Skin of body (tissue), 2 donors: ENCODE data around the gene XRCC3. TPM values are rescaled to one million over a fixed set of nuclear protein-coding genes. Genes with fewer than 3 reads are reported as not detected.
A peak's percentile ranks its signal among the peaks of the same experiment; 100 is the strongest.
"Not testable (repeated sequence)": the region's sequence is repeated elsewhere in the genome, so short reads cannot be mapped to it uniquely, and the experiment has no call there.

ENCODE experiments used
- DNase-seq: peaks from one replicate; lab custom pipeline; 2025; lab: John Stamatoyannopoulos, UW
- total RNA-seq: library from RNA; depleted of rRNA; stranded (reverse); fragments of >200 nt; gene quantifications from one replicate; pipeline ENCODE4 v1.2.3, GENCODE V29; 2014

Gene XRCC3
- total RNA-seq, 1 donor from 2014 or later = 6.7 TPM

DNA sequence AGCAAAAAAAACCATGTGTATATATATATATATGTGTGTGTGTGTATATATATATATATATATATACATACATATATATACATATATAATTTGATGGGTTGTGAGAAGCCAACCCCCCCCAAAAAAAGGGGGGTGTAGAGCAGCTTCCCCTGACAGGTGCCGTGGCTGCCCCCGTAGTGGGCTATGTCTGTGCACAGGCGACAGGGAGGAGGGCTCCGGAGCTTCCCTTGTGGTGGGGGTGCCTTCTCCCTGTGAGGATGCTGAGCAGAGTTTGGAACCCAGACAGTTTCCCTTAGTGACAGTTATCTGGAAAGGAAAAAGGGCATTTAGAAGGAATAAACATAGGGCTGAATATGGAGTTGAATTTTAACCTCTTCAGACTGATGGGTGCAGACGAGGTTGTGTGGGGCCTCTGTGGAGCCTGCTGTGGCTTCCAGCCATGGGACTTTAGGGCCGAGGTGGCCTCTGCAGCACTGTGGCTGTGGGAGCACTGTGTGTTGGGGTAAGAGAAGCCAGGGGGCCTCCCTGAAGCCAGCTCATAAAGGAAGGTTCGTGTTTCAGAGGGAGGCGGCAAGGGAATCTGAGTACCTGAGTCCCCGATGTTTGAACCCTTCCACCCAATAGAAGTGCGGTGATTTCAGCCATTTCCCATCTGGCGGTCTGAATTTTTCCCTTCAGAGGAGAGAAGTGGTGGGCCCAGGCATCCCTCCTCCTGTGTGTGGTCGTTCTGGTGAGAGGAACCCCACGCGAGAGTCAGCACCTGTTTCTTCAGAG is 19.8 kb downstream of the XRCC3 start:
- no peak for DNase-seq

DNA sequence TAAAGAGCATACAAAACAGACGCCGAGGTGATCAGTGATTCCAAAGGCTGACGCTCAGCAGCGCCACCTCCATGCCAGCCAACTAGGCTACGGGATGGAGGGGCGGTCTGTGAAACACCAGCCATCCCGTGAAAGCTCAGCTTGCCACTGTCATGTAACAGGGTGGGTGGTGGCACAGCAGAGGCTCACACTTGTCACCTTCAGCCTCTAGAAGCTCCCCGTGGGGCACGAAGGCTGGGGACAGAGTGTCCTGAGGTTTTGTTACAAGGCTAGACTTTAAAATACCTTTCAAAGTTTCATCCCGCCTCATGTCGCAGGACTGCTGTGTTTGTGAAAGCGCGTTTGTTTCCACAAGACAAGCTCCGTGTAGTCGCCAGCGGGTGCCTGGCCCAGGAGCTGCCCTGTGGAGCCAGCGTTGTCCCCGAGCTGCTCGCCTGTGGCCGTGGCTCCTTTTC is 20.7 kb downstream of the XRCC3 start:
- DNase-seq = no peak

DNA sequence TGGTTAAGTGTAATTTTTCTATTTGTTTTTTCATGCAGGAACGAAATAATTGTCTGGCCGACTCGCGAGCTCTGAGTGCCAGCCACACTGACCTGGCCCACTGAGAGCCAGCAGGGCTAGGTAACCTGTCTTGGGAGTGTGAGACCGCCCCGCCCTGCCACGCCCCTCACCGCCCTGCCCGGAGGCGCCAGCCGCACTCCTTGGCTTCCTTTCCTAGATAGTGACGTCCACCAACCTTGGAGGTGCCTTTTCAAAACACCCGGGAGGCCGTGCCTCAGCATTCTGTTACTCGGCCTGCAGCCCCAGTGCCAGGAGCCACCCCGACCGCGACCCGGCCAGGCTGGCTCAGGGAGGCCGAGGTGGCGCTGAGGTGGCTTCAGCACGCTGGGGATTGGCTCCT is 21.7 kb downstream of the XRCC3 start:
- no peak for DNase-seq

- no peak for DNase-seq
Observed at GRCh38 chr14:103692871-103693270, 22.4 kb downstream of the XRCC3 start.

DNA sequence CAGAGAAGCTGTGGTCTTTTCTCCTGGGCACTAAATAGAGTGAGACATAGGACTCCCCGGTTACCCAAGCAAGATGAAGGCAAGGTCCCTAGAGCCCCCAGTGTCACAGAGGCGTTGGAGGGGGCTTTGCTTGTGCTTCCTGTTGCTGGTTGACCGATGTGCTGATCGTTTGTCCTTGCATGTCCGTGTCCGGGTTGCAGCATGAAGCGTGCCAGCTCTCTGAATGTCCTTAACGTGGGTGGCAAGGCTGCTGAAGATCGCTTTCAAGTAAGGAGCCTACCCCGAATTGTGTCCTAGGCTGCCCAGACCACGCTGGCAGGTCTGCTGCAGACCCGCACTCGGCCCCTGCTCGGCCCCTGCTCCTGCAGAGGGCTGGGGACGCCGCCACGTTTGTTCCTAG is 23.1 kb downstream of the XRCC3 start:
- DNase-seq = no peak

DNA sequence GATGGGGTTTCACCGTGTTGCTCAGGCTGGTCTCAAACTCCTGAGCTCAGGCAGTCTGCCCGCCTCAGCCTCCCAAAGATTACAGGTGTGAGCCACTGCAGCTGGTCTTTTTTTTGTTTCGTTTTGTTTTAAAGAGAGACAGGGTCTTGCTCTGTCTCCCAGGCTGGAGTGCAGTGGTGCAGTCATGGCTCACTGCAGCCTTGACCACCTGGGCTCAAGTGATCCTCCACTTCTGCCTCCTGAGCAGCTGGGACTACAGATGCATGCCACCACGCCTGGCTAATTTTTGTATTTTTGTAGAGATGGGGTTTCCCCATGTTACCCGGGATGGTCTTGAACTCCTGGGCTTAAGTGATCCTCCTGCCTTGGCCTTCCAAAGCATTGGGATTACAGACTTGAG is 23.6 kb downstream of the XRCC3 start:
- DNase-seq = not testable (repeated sequence)

DNA sequence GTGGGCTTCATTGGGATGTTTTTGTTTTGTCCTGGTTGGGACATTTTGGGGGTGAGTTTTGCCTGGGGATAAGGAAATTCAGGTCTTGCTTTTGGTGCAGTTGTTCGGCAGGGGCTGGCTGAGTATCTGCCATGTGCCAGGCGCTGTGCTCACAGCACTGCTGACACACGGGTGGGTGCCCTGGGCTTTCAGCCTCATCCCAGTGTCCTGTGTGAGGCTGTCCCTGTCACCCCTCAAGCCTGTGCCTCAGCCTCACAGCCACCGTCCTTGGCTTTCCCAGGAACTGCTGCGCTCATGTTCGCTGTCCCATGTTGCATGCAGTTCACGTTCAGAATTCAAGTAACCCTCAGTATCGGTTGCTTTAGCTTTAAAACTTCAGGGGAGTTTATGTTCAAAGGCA is 24.9 kb downstream of the XRCC3 start:
- DNase-seq = no peak

DNA sequence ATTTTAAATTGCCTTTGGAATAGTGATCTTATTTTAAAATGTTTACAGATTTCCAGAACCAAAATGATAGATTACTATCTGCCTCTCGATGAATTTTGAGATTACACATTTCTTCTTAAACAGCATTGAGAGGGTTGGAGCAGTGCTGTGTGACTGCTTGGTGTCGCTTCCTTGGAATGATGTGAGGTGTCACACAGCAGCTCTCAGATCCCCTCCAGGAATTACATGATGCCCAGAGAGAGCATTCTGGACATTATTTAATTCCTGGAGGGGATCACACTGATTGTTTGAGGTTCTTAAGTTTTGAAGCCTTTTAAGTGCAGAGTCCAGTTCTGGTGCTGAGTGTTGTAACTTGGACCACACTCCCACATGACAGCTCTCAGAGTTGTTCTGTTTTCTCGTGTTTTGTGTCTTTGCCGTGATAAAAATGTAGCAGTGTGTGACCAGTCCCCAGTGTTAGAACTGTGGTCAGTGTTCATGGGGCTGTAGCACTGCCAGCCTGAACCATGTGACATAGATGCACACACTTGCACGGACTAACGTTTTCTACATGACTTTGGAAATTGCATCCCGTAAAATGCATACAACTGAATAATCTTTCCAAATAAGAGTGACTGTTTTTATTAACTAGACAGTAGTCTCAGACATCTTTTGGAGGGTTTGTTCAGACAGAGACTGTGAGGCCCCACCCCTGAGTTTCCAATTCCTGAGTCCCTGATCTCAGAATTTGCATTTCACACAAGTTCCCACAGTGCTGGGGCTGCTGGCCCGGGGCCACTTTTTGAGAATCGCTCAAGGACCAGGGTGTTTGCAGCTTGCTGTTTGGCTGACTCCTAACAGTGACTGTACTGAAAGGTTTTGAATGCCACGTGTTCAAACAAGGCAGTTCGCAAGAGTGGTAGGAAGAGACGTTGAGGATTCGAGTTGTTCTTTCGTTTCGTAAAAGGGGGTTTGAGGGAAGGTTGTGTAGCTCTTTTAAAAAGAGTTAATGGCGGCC is 26.0 kb downstream of the XRCC3 start:
- peak; percentile 19 for DNase-seq

GRCh38 chr14:103688441-103688840 is 26.8 kb downstream of the XRCC3 start:
- no peak for DNase-seq

- no peak for DNase-seq
Observed at GRCh38 chr14:103687712-103688111, 27.5 kb downstream of the XRCC3 start.

- no peak for DNase-seq
Observed at GRCh38 chr14:103686831-103687485, 28.3 kb downstream of the XRCC3 start.

DNA sequence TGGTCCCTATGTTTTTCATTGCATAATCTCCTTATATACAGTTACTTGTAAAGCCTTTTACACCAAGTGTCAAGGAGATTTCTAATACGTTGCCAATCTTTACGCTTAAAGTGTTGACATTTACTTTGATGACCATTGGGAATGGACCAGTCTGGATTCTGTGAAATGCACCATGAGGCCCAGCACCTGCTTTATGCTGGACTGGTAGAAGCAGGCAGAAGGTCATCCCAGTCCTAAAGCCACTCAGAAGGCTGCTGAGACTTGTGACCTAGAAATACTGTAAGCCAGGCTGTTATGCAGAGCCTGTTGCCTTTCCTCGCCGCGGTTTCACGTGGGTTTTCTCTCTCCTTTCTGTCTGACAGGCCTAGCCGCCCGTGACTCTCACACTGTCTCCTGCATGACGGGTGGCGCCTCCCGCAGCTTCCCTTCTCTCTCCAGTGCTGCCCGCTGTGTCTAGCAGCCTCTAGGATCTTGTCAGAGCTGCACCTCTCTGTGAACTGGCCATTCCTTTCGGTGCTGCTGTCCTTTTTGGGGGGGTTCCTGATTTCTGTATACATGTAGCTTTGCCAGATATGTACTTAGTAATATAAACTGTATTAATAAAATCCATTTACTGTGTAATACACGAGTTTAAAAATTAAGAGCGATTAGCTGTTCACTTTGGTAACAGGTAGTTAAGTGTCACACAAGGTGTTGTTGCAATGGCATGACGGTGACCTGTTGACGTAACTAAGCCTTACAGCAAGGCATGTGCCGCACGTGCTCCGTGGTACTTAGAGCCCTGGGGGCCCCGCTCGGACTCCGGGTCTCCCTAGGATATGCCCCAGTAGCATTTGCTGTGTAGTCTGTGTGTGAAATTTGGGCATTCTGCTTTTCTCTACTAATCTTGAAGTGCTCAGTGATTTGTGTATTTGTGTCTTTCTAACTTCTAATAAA is 29.7 kb downstream of the XRCC3 start:
- DNase-seq = no peak

DNA sequence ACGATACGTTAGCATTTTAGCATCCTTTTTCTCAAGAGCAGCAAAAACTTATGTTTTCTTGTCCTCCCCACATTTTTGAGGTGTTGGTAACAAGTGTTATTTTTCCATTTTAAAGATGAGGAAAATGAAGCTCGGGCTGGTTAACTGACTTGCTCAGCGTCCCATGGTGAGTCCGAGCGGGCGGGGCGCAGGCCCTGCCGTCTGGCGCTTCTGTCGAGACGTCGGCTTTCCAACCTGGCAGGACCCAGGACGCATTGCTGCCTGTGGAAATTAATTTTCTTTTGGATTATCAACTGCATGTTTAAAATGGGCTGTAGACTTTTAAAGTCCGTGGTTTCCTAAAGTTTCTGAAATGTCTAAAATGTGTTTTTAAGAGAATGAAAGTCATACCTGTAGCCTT is 30.4 kb downstream of the XRCC3 start:
- DNase-seq = no peak

DNA sequence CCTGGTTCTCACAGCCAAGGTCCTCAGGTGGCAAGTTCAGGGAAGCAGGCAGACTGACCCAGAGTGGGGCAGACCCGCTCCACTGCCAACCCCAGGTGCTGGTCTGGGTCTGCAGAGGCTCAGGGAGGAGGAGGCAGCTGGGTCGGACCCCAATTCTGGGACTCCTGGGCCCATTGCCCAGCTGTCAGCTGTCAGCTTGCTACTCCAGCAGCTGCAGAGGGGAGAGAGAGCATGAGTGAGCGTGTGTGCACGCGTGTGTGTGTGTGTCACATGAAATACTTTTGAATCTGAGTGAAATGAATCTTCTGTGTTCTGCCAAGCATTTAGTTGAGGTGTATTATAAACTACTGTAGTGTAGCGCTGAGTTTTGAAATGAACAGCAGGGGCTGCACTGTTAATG is 30.8 kb downstream of the XRCC3 start:
- no peak for DNase-seq

DNA sequence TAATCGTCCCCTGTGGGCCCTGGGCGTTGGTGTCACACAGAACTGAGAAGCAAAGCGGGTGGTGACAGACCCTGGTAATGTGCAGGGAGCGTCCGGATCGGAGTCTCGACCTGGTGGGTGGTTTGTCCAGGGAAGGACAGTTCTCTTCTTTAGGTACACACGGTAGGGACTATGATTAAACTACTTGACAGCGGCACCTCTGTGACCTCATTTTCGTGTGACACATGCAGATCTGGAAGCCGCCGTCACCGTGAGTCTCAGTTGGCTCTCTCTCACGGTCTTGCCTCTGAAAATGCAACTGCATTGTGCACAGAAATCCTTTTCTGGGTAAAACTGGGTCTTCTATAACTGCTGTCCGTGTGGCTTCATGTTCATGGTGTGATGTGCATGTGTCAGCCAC is 32.1 kb downstream of the XRCC3 start:
- no peak for DNase-seq

DNA sequence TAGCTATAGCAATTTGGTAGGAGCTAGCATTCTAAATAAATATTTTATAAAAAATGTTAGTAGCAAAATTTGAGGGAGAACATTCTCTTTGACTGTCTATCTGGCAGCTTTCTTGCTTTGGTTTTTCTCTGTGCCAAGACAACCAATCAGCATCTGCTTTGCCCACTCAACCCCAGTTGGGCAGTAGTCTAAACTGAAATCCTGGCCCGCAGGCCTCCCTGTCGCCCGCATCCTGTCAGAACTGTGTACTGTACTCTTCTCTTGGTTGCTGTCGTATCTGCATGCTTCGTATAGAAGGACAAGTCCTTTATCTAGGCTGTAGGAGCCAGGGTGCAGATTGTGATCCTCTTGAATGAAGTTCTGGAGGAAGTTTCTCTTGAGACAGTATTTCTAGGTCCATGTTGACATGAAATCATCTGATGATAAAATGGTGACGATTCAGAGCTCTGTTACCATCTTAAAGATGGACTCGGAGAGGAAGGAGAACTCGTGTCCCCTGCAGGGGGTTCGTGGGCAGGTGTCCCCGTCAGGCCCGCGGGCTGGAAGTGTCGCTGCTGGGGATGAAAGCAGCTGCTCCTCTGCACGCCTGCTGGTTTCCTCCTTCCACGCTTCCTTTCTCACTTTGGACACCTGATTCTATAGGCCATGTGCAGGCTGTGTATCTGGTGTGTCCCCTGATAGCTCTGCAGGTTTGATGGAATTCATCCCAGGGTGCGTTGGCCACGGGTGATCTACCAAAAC is 34.6 kb downstream of the XRCC3 start:
- no peak for DNase-seq

DNA sequence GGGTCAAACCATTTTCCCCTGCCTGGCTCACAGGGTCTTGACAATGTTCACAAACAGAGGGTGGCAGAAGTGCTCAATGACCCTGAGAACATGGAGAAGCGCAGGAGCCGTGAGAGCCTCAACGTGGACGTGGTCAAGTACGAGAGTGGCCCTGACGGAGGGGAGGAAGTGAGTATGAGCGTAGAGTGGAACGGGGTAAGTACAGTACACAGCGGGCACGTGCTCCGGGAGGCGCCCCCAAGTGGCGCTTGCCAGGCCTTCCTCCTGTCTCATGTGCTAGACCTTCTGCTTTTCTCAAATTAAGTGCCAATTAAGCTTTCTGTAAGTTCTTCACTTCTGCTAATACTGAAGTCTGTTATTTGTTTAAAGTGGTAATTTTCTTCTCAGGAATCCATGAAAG is 35.9 kb downstream of the XRCC3 start:
- DNase-seq = no peak

DNA sequence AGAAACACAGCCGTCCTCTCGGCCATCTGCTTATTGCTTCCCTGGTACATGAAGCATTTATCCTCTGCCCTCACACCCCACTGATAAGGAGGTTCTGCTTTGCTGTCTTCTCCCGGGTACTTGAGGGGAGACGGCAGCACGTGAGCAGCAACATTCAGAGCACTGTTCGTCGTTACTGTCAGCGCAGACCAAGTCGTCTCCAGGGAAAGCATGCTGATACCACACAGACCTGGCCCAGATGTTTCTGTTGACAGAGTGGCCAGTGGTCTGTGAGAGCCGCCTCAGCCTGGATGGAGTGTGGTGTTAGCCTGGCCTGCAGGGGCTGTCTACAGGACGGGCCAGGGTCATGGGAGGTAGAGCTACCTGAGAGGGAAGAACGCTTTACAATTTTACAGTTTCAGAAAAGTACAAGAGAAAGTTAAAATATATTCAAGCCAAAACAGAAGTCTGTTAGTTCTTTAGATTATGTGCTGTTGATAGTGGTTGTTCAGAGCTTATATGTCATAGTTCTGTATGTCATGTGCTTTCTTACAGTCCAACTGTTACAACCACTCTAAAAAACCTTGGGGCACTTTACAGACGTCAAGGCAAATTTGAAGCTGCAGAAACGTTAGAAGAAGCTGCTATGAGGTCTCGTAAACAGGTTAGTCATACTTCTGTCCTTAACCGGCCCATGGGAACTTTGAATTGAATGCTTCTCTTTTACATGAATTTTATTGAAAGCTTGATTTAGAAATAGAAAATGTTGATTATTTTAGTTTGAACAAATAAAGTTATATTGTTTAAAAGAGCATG is 38.2 kb downstream of the XRCC3 start:
- DNase-seq = no peak

DNA sequence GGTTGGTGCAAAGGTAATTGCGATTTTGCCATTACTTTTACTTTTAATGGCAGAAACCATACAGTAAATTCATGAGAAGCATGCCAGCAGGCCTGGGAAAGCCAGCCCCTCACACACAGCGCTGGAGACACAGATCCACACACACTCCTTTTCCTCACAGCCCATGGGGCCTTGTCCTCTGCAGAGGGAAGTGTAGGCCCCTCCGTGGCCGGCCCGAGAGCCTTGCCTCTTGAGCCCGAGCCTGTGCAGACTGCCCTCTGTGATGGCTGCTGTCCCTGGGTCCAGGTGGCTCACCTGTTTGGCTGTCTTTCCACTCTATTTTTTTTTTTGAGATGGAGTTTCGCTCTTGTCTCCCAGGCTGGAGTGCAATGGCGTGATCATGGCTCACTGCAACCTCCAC is 39.3 kb downstream of the XRCC3 start:
- no peak for DNase-seq
